Measurements from ENCODE around the gene EXOC4. TPM values are rescaled to one million over a fixed set of nuclear protein-coding genes. Genes with fewer than 3 reads are reported as not detected.

The EXOC4 gene
- total RNA-seq, 4 donors from 2014 or later: 59.2 to 88.7 (median 71.6) TPM

- no peak for DNase-seq (ENCODE audit: low spot score)
- TF ChIP-seq CTCF (IDR thresholded peaks at IDR 0.05): no peak
- ATAC-seq (ENCODE audit: low FRiP score): no peak
Measured at GRCh38 chr7:133932591-133932990, 679.7 kb downstream of the EXOC4 start.

GRCh38 chr7:133934262-133934976, 681.5 kb downstream of the EXOC4 start:
- ATAC-seq (ENCODE audit: low FRiP score): no peak
- TF ChIP-seq CTCF (IDR thresholded peaks at IDR 0.05): no peak
- no peak for DNase-seq (ENCODE audit: low spot score)

- no peak for TF ChIP-seq CTCF (IDR thresholded peaks at IDR 0.05)
- ATAC-seq (ENCODE audit: low FRiP score): no peak
- no peak for DNase-seq (ENCODE audit: low spot score)
Measured at GRCh38 chr7:133934977-133935330, 682.1 kb downstream of the EXOC4 start.

- peak; percentile 81 for ATAC-seq (ENCODE audit: low FRiP score)
- DNase-seq (ENCODE audit: low spot score): no peak
- TF ChIP-seq CTCF (IDR thresholded peaks at IDR 0.05): no peak
Measured at GRCh38 chr7:133936074-133936473, 683.2 kb downstream of the EXOC4 start.

- no peak for TF ChIP-seq CTCF (IDR thresholded peaks at IDR 0.05)
- ATAC-seq (ENCODE audit: low FRiP score) (no peak), DNase-seq (ENCODE audit: low spot score) (no peak)
Measured at GRCh38 chr7:133937786-133938185, 684.9 kb downstream of the EXOC4 start.

GRCh38 chr7:133940368-133940767, 687.5 kb downstream of the EXOC4 start:
- no peak for TF ChIP-seq CTCF (IDR thresholded peaks at IDR 0.05)

GRCh38 chr7:133941496-133941895, 688.6 kb downstream of the EXOC4 start:
- ATAC-seq (ENCODE audit: low FRiP score): no peak

More at GRCh38 chr7:133940368-133940767, 687.5 kb downstream of the EXOC4 start:
- DNase-seq (ENCODE audit: low spot score) (no peak), ATAC-seq (ENCODE audit: low FRiP score) (no peak)

More at GRCh38 chr7:133941496-133941895, 688.6 kb downstream of the EXOC4 start:
- TF ChIP-seq CTCF (IDR thresholded peaks at IDR 0.05): no peak
- DNase-seq (ENCODE audit: low spot score): no peak

Data from omental fat pad (tissue), 4 donors.